ENCODE measurements around the gene THAP7.

The THAP7 gene

DNA sequence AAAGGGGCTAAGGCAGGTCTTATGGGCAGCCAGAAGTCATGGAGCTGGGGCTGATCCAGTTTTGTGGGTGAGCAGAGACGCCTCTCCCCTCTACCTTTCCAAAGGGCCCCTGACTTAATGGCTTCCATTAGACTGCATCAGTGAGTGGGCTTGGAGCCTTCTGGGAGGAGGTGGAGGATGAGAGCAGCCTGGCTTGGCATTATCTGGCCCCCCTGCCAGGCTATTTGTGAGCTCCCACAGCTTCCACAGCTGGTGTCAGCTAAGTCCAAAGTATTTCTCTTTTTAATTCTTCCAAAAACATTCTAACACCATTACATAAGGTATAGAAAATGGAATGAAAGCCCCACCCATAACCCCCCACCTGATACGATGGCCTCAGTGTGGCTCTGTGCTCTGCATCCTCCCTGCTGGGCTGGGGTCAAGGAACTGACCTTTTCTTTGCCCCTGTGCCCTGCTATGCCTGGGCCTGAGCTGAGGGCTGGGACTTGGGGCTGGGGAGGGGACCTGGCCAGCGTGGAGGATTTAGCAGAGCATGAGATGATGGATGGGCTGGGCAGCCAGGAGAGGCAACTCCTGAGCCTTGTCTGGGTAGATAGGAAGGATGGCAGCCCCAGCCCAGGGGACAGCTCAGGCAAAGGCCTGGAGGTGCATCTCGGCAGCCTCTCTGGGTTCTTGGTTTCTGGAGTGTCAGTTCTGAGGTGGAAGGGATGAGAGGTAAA lies 30.8 kb downstream of the THAP7 start:
- Histone ChIP-seq H3K9me2 (ENCODE audit: low read depth, low read length) (no peaks in the 10 kb centered on the region), H3K36me3 (ENCODE audit: insufficient read depth, low read length) (no peaks in the 10 kb centered on the region), H3K27ac (ENCODE audit: low read depth, low read length, poor library complexity, severe bottlenecking) (no peak overlapping the region), H4K20me1 (ENCODE audit: insufficient read depth, low read length) (no peaks in the 10 kb centered on the region), H2AFZ (ENCODE audit: low read length) (no peak overlapping the region), H3K9ac (ENCODE audit: low read length) (no peak overlapping the region), H3K4me3 (ENCODE audit: low read depth, low read length, poor library complexity, severe bottlenecking) (no peak overlapping the region), H3K4me2 (ENCODE audit: low read length) (no peak overlapping the region), H3K27me3 (ENCODE audit: insufficient read depth, low read length) (peaks cover 16% of the 10 kb centered on the region), H3K79me2 (ENCODE audit: insufficient read depth, low read length) (no peaks in the 10 kb centered on the region), H3F3A (ENCODE audit: insufficient read depth, low read length) (no peaks in the 10 kb centered on the region), H3K9me3 (ENCODE audit: low read length) (no peaks in the 10 kb centered on the region), H3K4me1 (ENCODE audit: insufficient read depth, low read length, severe bottlenecking) (no peaks in the 10 kb centered on the region)
- TF ChIP-seq, protein P1, sequence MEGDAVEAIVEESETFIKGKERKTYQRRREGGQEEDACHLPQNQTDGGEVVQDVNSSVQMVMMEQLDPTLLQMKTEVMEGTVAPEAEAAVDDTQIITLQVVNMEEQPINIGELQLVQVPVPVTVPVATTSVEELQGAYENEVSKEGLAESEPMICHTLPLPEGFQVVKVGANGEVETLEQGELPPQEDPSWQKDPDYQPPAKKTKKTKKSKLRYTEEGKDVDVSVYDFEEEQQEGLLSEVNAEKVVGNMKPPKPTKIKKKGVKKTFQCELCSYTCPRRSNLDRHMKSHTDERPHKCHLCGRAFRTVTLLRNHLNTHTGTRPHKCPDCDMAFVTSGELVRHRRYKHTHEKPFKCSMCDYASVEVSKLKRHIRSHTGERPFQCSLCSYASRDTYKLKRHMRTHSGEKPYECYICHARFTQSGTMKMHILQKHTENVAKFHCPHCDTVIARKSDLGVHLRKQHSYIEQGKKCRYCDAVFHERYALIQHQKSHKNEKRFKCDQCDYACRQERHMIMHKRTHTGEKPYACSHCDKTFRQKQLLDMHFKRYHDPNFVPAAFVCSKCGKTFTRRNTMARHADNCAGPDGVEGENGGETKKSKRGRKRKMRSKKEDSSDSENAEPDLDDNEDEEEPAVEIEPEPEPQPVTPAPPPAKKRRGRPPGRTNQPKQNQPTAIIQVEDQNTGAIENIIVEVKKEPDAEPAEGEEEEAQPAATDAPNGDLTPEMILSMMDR (IDR thresholded peaks at IDR 0.05; ENCODE audit: low read length) = no peak
- TF ChIP-seq EZH2 (IDR thresholded peaks at IDR 0.05; ENCODE audit: borderline replicate concordance, low read length) = no peak

DNA sequence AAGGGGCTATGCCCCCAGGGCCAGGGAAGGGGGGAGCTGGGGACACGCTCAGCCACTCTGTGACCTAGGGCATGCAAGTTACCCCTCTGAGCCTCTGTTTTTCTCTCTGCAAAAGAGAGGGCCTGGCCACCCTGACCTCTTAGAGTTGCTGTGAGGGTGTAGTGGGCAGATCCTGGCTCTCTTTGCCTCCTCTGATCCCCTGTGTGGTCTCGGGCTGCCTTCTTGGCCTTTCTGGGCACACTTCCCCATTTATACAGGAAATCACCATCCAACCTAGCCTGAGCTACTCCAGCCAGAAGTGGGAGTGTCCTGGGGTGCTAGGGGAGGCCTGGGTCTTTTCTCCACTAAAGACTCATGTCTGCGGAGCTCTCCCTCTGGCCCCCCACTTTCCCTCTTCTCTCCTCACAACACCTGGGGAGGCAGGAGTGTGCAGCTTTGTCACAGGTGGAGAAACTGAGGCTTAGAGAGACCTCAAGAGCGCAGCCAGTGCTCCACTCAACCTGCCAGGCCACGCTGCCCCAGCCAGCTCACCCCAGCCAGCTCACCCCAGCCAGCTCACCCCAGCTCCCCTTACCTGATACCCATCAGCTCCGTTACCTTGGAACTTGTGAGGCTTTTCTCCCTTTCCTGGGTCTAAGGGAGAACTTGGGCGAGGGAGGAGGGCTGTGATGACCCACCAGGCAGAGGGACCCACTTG lies 33.5 kb downstream of the THAP7 start:
- Histone ChIP-seq H3K36me3 (ENCODE audit: insufficient read depth, low read length) (no peaks in the 10 kb centered on the region), H3F3A (ENCODE audit: insufficient read depth, low read length) (no peaks in the 10 kb centered on the region), H3K4me1 (ENCODE audit: insufficient read depth, low read length, severe bottlenecking) (no peaks in the 10 kb centered on the region), H3K4me2 (ENCODE audit: low read length) (no peak overlapping the region), H3K9ac (ENCODE audit: low read length) (no peak overlapping the region), H3K79me2 (ENCODE audit: insufficient read depth, low read length) (no peaks in the 10 kb centered on the region), H2AFZ (ENCODE audit: low read length) (no peak overlapping the region), H3K9me3 (ENCODE audit: low read length) (no peaks in the 10 kb centered on the region), H4K20me1 (ENCODE audit: insufficient read depth, low read length) (no peaks in the 10 kb centered on the region), H3K27ac (ENCODE audit: low read depth, low read length, poor library complexity, severe bottlenecking) (no peak overlapping the region), H3K9me2 (ENCODE audit: low read depth, low read length) (no peaks in the 10 kb centered on the region), H3K4me3 (ENCODE audit: low read depth, low read length, poor library complexity, severe bottlenecking) (no peak overlapping the region), H3K27me3 (ENCODE audit: insufficient read depth, low read length) (peaks cover 31% of the 10 kb centered on the region)
- TF ChIP-seq, protein P1 (IDR thresholded peaks at IDR 0.05; ENCODE audit: low read length) = no peak
- no peak for TF ChIP-seq EZH2 (IDR thresholded peaks at IDR 0.05; ENCODE audit: borderline replicate concordance, low read length)

DNA sequence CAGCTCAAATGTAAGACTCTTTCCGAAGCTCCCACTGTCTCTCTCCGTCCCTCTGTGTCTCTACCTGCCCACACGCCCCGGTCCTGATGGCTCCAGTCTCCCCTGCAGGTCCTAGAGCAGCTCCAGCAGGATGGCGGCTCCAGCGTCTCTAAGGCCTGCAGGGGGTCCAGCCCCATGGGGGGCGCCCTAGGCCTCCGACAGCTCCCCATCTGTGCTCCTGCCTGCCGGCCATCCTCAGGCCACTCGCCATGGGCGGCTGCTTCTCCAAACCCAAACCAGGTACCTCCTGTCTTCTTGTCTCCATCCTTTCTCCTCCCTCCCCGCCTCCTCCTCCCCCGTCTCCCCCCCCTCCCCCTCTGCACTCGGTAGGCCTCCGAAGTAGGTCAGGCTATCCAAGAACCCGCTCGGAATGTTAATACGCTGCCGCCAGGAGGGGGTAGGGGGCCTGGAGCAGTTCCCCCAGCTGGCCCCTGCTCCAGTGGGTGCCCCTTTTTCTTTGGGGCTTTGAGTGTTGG lies 34.2 kb downstream of the THAP7 start:
- Histone ChIP-seq H3K9me2 (ENCODE audit: low read depth, low read length) (no peaks in the 10 kb centered on the region), H3K36me3 (ENCODE audit: insufficient read depth, low read length) (no peaks in the 10 kb centered on the region), H2AFZ (ENCODE audit: low read length) (no peak overlapping the region), H3K9ac (ENCODE audit: low read length) (no peak overlapping the region), H3K4me3 (ENCODE audit: low read depth, low read length, poor library complexity, severe bottlenecking) (no peak overlapping the region), H4K20me1 (ENCODE audit: insufficient read depth, low read length) (no peaks in the 10 kb centered on the region), H3F3A (ENCODE audit: insufficient read depth, low read length) (no peaks in the 10 kb centered on the region), H3K4me1 (ENCODE audit: insufficient read depth, low read length, severe bottlenecking) (no peaks in the 10 kb centered on the region), H3K27me3 (ENCODE audit: insufficient read depth, low read length) (peaks cover 31% of the 10 kb centered on the region), H3K4me2 (ENCODE audit: low read length) (no peak overlapping the region), H3K79me2 (ENCODE audit: insufficient read depth, low read length) (no peaks in the 10 kb centered on the region), H3K27ac (ENCODE audit: low read depth, low read length, poor library complexity, severe bottlenecking) (no peak overlapping the region), H3K9me3 (ENCODE audit: low read length) (no peaks in the 10 kb centered on the region)
- TF ChIP-seq, protein P1 (IDR thresholded peaks at IDR 0.05; ENCODE audit: low read length) = no peak
- TF ChIP-seq EZH2 (IDR thresholded peaks at IDR 0.05; ENCODE audit: borderline replicate concordance, low read length) = no peak
